H1 (cell line): ENCODE results near the gene SIX5. TPM values are rescaled to one million over a fixed set of nuclear protein-coding genes. Genes with fewer than 3 reads are reported as not detected.

Experiments
- NRF1 ChIP-seq: IDR thresholded peaks from 2 replicates; pipeline ENCODE4 v1.6.1; 2011; ENCODE audit warnings: mild to moderate bottlenecking, low read depth, low read length, improper control_type of control experiment
- polyA plus RNA-seq, 7 experiments: library from polyadenylated mRNA; depleted of rRNA in 3 of 7; stranded (reverse) in 5 of 7; unstranded in 2 of 7; fragments of >200 nt in 5 of 7; fragments of 200-250 nt in 2 of 7; gene quantifications; 1 replicate in 5 of 7; 2 replicates in 1 of 7; 4 replicates in 1 of 7; pipeline versions ENCODE4 v1.2.1 to v1.2.3, GENCODE V29; 2011 to 2013; ENCODE audit warnings: missing spikeins in 2 of 7, mixed read lengths in 2 of 7
- total RNA-seq: library from RNA; stranded (reverse); fragmentation: NEBNext Ultra II Directional; extraction: Animal tissue kit (Norgen Biotek cat#: 25700); gene quantifications from 2 replicates; pipeline ENCODE4 v1.2.1, GENCODE V29; 2021
- TF ChIP-seq, protein P1 (sequence below): IDR thresholded peaks from 2 replicates; pipeline ENCODE4 v1.6.1; 2012; ENCODE audit warnings: low read length, inconsistent platforms

The SIX5 gene
- total and polyA plus RNA-seq, 2 of the 8 experiments (the other 6 are each of a cell fraction or from before 2014, with no cell fraction given): 20.9 to 24.2 TPM

DNA sequence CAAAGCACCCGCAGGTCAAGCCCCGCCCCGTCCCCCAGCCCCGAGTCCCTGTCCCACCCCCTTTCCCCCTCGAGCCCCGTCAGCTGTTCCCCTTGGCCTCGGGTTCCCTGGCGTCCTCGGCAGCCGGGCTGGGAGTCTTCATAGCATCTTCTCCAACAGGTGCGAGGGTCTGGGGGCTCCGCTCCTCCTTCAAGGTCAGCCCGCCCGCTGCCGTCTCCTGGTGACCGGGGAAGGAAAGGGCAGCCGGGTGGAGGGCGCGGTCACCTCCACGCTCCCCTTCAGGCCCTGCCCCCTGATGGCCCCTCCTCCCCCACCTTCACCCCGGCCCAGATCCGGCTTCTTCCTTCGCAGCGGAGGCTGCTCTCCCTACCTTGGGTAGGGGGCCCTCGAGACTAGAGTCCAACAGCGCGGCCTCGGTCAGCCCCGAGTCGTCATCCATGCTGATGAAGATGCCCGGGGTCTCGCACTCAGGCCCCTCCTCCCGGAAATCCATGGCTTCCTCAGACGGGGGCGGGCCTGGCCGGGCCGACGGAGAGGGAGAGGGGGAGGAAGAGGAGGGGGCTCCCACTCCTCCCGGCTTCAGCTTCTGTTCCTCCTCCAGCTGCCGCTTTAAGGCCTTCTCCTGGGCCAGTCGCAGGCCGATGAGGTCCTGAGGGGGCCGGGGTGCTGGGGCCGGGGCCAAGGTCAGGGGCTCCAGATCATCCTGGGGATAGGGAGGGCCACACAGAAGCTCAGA lies 46.6 kb upstream of the SIX5 start (continued):
- TF ChIP-seq, protein P1, sequence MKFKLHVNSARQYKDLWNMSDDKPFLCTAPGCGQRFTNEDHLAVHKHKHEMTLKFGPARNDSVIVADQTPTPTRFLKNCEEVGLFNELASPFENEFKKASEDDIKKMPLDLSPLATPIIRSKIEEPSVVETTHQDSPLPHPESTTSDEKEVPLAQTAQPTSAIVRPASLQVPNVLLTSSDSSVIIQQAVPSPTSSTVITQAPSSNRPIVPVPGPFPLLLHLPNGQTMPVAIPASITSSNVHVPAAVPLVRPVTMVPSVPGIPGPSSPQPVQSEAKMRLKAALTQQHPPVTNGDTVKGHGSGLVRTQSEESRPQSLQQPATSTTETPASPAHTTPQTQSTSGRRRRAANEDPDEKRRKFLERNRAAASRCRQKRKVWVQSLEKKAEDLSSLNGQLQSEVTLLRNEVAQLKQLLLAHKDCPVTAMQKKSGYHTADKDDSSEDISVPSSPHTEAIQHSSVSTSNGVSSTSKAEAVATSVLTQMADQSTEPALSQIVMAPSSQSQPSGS: no peak
- TF ChIP-seq NRF1: no peak
